MM.1S (cell line): ENCODE measurements around the gene ISCA1.

Source experiments
- DNase-seq: peaks from one replicate; pipeline ENCODE4 v3.0.0-alpha.2; 2015
- H2AFZ ChIP-seq: fragments of 300-600 bp; sonication (generic); 2 replicates; pipeline ENCODE4 v1.6.0; 2016; ENCODE audit warnings: antibody characterized with exemption, low read length
- H3F3A ChIP-seq: fragments of 300-600 bp; sonication (generic); 2 replicates; pipeline ENCODE4 v1.6.1; 2016; ENCODE audit warnings: mild to moderate bottlenecking, antibody characterized with exemption, low read length, moderate library complexity, mixed read lengths; ENCODE audit not compliant: insufficient read depth
- H3K27ac ChIP-seq: fragments of 300-600 bp; sonication (generic); 2 replicates; pipeline ENCODE4 v1.5.1; 2016; ENCODE audit warnings: mild to moderate bottlenecking, low read length
- H3K27me3 ChIP-seq: fragments of 300-600 bp; sonication (generic); replicated peaks from 2 replicates; pipeline ENCODE4 v1.6.0; 2016; ENCODE audit warnings: low read length; ENCODE audit not compliant: insufficient read depth
- H3K36me3 ChIP-seq: fragments of 300-600 bp; sonication (generic); replicated peaks from 2 replicates; pipeline ENCODE4 v1.6.1; 2016; ENCODE audit warnings: mild to moderate bottlenecking, low read length, mixed read lengths; ENCODE audit not compliant: insufficient read depth
- H3K4me1 ChIP-seq: fragments of 300-600 bp; sonication (generic); 2 replicates; pipeline ENCODE4 v1.6.1; 2016; ENCODE audit warnings: low read length, mixed read lengths
- H3K4me2 ChIP-seq: fragments of 300-600 bp; sonication (generic); 2 replicates; pipeline ENCODE4 v1.6.0; 2016; ENCODE audit warnings: low read depth, low read length
- H3K4me3 ChIP-seq: fragments of 300-600 bp; sonication (generic); 2 replicates; pipeline ENCODE4 v1.5.1; 2016; ENCODE audit warnings: low read length, mixed read lengths
- H3K79me2 ChIP-seq: fragments of 300-600 bp; sonication (generic); 2 replicates; pipeline ENCODE4 v1.6.1; 2016; ENCODE audit warnings: mixed run types, low read length, mixed read lengths
- H3K9ac ChIP-seq: fragments of 300-600 bp; sonication (generic); 2 replicates; pipeline ENCODE4 v1.6.1; 2016; ENCODE audit warnings: low read length, mixed read lengths
- H3K9me2 ChIP-seq: fragments of 300-600 bp; sonication (generic); replicated peaks from 2 replicates; pipeline ENCODE4 v1.6.1; 2016; ENCODE audit warnings: mild to moderate bottlenecking, low read length, mixed read lengths; ENCODE audit not compliant: insufficient read depth
- H3K9me3 ChIP-seq: fragments of 300-600 bp; sonication (generic); replicated peaks from 2 replicates; pipeline ENCODE4 v1.6.1; 2016; ENCODE audit warnings: mild to moderate bottlenecking, low read length, mixed read lengths; ENCODE audit not compliant: insufficient read depth
- H4K20me1 ChIP-seq: fragments of 300-600 bp; sonication (generic); 2 replicates; pipeline ENCODE4 v1.6.1; 2016; ENCODE audit warnings: mild to moderate bottlenecking, low read length, moderate library complexity, mixed read lengths; ENCODE audit not compliant: insufficient read depth
- CTCF ChIP-seq: fragments of 300-600 bp; sonication (generic); IDR thresholded peaks from 2 replicates; pipeline ENCODE4 v1.5.1; 2016; ENCODE audit warnings: antibody characterized with exemption, low read length, mixed read lengths
- EZH2 ChIP-seq: fragments of 300-600 bp; sonication (generic); optimal IDR thresholded peaks from 2 replicates; pipeline ENCODE3; 2017; ENCODE audit warnings: low read depth, mild to moderate bottlenecking, antibody characterized with exemption, low read length, mixed read lengths
- EZH2phosphoT487 ChIP-seq: fragments of 300-600 bp; sonication (generic); IDR thresholded peaks from 2 replicates; pipeline ENCODE4 v1.6.1; 2018; ENCODE audit warnings: antibody characterized with exemption, low read length

Gene ISCA1

GRCh38 chr9:86324308-86324707 is 42.0 kb upstream of the ISCA1 start:
- no peak for TF ChIP-seq EZH2
- TF ChIP-seq EZH2phosphoT487 = no peak
- TF ChIP-seq CTCF = no peak
- DNase-seq = no peak
- no peak overlapping the region for H2AFZ ChIP-seq
- no peaks in the 10 kb centered on the region for H3K27me3 ChIP-seq
- no peak overlapping the region for H3K9ac ChIP-seq
- H3K27ac ChIP-seq = no peak overlapping the region
- no peak overlapping the region for H3K4me3 ChIP-seq
- H3K4me1 ChIP-seq = no peaks in the 10 kb centered on the region
- H3K9me3 ChIP-seq = no peaks in the 10 kb centered on the region
- H3K79me2 ChIP-seq = no peaks in the 10 kb centered on the region
- H3K4me2 ChIP-seq = no peak overlapping the region
- no peaks in the 10 kb centered on the region for H3F3A ChIP-seq
- H3K9me2 ChIP-seq = no peaks in the 10 kb centered on the region
- peaks cover 29% of the 10 kb centered on the region for H3K36me3 ChIP-seq
- no peaks in the 10 kb centered on the region for H4K20me1 ChIP-seq

GRCh38 chr9:86322973-86323644 is 40.8 kb upstream of the ISCA1 start:
- no peaks in the 10 kb centered on the region for H3F3A ChIP-seq
- H3K36me3 ChIP-seq = peaks cover 33% of the 10 kb centered on the region
- H3K27ac ChIP-seq = no peak overlapping the region

GRCh38 chr9:86321373-86321772 is 39.0 kb upstream of the ISCA1 start:
- Histone ChIP-seq H3K9ac (no peak overlapping the region), H3K27me3 (no peaks in the 10 kb centered on the region), H3K4me1 (peaks cover 6% of the 10 kb centered on the region; the same call in 1 of the 2 replicates), H2AFZ (no peak overlapping the region), H3K4me2 (no peak overlapping the region), H3F3A (no peaks in the 10 kb centered on the region), H3K36me3 (peaks cover 36% of the 10 kb centered on the region), H3K9me2 (no peaks in the 10 kb centered on the region), H3K27ac (no peak overlapping the region), H3K79me2 (no peaks in the 10 kb centered on the region), H4K20me1 (no peaks in the 10 kb centered on the region), H3K9me3 (no peaks in the 10 kb centered on the region), H3K4me3 (no peak overlapping the region)
- no peak for DNase-seq
- TF ChIP-seq CTCF (no peak), EZH2phosphoT487 (no peak), EZH2 (no peak)

More at GRCh38 chr9:86322973-86323644, 40.8 kb upstream of the ISCA1 start:
- H3K4me1 ChIP-seq = no peaks in the 10 kb centered on the region
- H4K20me1 ChIP-seq = no peaks in the 10 kb centered on the region
- H3K27me3 ChIP-seq = no peaks in the 10 kb centered on the region
- H2AFZ ChIP-seq = no peak overlapping the region
- H3K4me2 ChIP-seq = no peak overlapping the region
- DNase-seq = no peak
- no peaks in the 10 kb centered on the region for H3K9me2 ChIP-seq
- TF ChIP-seq EZH2 (no peak), EZH2phosphoT487 (no peak), CTCF (no peak)
- H3K4me3 ChIP-seq = no peak overlapping the region
- H3K9me3 ChIP-seq = no peaks in the 10 kb centered on the region
- no peak overlapping the region for H3K9ac ChIP-seq
- H3K79me2 ChIP-seq = no peaks in the 10 kb centered on the region
